Measurements from ENCODE around the gene SNX5. TPM values are rescaled to one million over a fixed set of nuclear protein-coding genes. Genes with fewer than 3 reads are reported as not detected.

Gene SNX5
- total and polyA plus RNA-seq, 10 of the 15 experiments (the other 5 are each of a cell fraction or from before 2014, with no cell fraction given): 92.9 to 316 (median 245) TPM

DNA sequence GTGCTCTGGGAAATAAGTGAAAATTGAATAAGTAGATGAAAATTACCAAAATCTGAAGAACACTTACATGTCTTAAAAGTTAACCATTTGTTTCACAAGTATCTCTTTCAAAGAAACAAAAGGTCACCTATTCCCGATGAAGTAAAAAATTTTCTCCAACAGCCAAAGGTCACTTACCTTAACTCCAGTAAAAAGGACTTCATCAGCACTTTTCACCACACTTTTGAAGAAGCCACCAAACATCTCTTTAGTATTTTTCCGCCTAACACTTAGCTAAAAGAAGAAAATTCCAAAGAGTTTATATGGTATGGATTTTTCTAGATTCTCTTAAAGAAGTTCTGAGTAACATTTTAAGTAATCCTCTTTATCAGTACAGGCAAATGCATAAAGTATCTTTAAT, 17.3 kb downstream of the SNX5 start:
- no peak for TF ChIP-seq GABPA (IDR thresholded peaks at IDR 0.05; ENCODE audit: low read depth)
- TF ChIP-seq, protein P1, sequence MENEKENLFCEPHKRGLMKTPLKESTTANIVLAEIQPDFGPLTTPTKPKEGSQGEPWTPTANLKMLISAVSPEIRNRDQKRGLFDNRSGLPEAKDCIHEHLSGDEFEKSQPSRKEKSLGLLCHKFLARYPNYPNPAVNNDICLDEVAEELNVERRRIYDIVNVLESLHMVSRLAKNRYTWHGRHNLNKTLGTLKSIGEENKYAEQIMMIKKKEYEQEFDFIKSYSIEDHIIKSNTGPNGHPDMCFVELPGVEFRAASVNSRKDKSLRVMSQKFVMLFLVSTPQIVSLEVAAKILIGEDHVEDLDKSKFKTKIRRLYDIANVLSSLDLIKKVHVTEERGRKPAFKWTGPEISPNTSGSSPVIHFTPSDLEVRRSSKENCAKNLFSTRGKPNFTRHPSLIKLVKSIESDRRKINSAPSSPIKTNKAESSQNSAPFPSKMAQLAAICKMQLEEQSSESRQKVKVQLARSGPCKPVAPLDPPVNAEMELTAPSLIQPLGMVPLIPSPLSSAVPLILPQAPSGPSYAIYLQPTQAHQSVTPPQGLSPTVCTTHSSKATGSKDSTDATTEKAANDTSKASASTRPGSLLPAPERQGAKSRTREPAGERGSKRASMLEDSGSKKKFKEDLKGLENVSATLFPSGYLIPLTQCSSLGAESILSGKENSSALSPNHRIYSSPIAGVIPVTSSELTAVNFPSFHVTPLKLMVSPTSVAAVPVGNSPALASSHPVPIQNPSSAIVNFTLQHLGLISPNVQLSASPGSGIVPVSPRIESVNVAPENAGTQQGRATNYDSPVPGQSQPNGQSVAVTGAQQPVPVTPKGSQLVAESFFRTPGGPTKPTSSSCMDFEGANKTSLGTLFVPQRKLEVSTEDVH (IDR thresholded peaks at IDR 0.05; ENCODE audit: low read depth, partially characterized antibody): no peak
- no peak for TF ChIP-seq CBFB (IDR thresholded peaks at IDR 0.05; ENCODE audit: low read depth)
- no peak for TF ChIP-seq RB1 (IDR thresholded peaks at IDR 0.05; ENCODE audit: borderline replicate concordance)
- no peak for TF ChIP-seq IKZF2 (IDR thresholded peaks at IDR 0.05)
- no peak for TF ChIP-seq ATF7 (IDR thresholded peaks at IDR 0.05; ENCODE audit: low read depth)
- no peak for TF ChIP-seq SREBF1 (IDR thresholded peaks at IDR 0.05; ENCODE audit: low read length)
- TF ChIP-seq TCF3 (IDR thresholded peaks at IDR 0.05; ENCODE audit: borderline replicate concordance, insufficient read depth, low read depth, low read length): no peak
- no peak for TF ChIP-seq JUNB (IDR thresholded peaks at IDR 0.05)
- no peak for TF ChIP-seq RAD51 (IDR thresholded peaks at IDR 0.05)
- TF ChIP-seq, protein P2, sequence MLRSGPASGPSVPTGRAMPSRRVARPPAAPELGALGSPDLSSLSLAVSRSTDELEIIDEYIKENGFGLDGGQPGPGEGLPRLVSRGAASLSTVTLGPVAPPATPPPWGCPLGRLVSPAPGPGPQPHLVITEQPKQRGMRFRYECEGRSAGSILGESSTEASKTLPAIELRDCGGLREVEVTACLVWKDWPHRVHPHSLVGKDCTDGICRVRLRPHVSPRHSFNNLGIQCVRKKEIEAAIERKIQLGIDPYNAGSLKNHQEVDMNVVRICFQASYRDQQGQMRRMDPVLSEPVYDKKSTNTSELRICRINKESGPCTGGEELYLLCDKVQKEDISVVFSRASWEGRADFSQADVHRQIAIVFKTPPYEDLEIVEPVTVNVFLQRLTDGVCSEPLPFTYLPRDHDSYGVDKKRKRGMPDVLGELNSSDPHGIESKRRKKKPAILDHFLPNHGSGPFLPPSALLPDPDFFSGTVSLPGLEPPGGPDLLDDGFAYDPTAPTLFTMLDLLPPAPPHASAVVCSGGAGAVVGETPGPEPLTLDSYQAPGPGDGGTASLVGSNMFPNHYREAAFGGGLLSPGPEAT (IDR thresholded peaks at IDR 0.05; ENCODE audit: low read depth): no peak
- TF ChIP-seq SREBF2 (IDR thresholded peaks at IDR 0.05; ENCODE audit: low read length): no peak
- no peak for TF ChIP-seq SMC3 (IDR thresholded peaks at IDR 0.05; ENCODE audit: borderline replicate concordance, low read length)
- no peak for TF ChIP-seq STAT3 (IDR thresholded peaks at IDR 0.05; ENCODE audit: low read depth, low read length)
- TF ChIP-seq, protein P3, sequence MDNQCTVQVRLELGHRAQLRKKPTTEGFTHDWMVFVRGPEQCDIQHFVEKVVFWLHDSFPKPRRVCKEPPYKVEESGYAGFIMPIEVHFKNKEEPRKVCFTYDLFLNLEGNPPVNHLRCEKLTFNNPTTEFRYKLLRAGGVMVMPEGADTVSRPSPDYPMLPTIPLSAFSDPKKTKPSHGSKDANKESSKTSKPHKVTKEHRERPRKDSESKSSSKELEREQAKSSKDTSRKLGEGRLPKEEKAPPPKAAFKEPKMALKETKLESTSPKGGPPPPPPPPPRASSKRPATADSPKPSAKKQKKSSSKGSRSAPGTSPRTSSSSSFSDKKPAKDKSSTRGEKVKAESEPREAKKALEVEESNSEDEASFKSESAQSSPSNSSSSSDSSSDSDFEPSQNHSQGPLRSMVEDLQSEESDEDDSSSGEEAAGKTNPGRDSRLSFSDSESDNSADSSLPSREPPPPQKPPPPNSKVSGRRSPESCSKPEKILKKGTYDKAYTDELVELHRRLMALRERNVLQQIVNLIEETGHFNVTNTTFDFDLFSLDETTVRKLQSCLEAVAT (IDR thresholded peaks at IDR 0.05): no peak
- 63% methylated on average over 2 of the region's 2 CpGs for WGBS (ENCODE audit: insufficient coverage, insufficient replicate concordance, low lambda C conversion rate, missing lambda C conversion rate)
- no peak for DNase-seq (ENCODE audit: low read depth, low spot score)
- CTCF ChIA-PET: interaction anchor here (1.5 to 8.9 kb wide), 3 partner anchors 12 to 269 kb away, joined by 5 to 88 read pairs (median 43); partner anchors contain the start of genes MGME1, RRBP1 and SNX5
- H3K27me3 ChIP-seq (replicated peaks in 1 of 2; ENCODE audit: control insufficient read depth in 2 of 2, insufficient read depth in 2 of 2, low read length in 1 of 2): no peaks in the 10 kb centered on the region
- POLR2A ChIA-PET: no interaction called here
- intact Hi-C loops (cut with micrococcal nuclease; ENCODE audit: unreplicated experiment) (no loop called here), in situ Hi-C loops (cut with MboI) (no loop called here)
- peaks cover 44% of the 10 kb centered on the region for H3K79me2 ChIP-seq (ENCODE audit: control insufficient read depth, insufficient read depth, low read length)
- peaks cover 19 to 58% of the 10 kb centered on the region in 2 experiments for H3K36me3 ChIP-seq (ENCODE audit: control insufficient read depth in 2 of 2, insufficient read depth in 2 of 2, low read length in 1 of 2)
- H3K27ac ChIP-seq (ENCODE audit: control insufficient read depth, insufficient read depth): no peak overlapping the region
- no peak for FAIRE-seq
- no peak overlapping the region for H3K4me2 ChIP-seq (ENCODE audit: control insufficient read depth, insufficient read depth)
- no peaks in the 10 kb centered on the region for H3K9me3 ChIP-seq (replicated peaks; ENCODE audit: control insufficient read depth, insufficient read depth, low read length)
- BruUV-seq (replicated peaks): no TSS peak
- no peak for ATAC-seq
- H3K9ac ChIP-seq (ENCODE audit: control insufficient read depth, insufficient read depth, low read length): no peak overlapping the region
- H4K20me1 ChIP-seq (ENCODE audit: control insufficient read depth, insufficient read depth): 0 out of 2 replicates have a peak, but pooled peaks cover 3% of the 10 kb centered on the region
- SMC1A ChIA-PET (ENCODE audit: uncharacterized antibody, unreplicated experiment): interaction anchor here (0.6 kb wide), 1 partner anchor 36 kb away, joined by 3 read pairs; no protein-coding TSS in a partner anchor
- H3K4me1 ChIP-seq (ENCODE audit: control insufficient read depth, insufficient read depth, low read length): peaks cover 12% of the 10 kb centered on the region
- H2AFZ ChIP-seq (ENCODE audit: control insufficient read depth, low read depth, low read length): no peak overlapping the region
- H3K4me3 ChIP-seq: no peak overlapping the region
- RAD21 ChIA-PET (ENCODE audit: unreplicated experiment): no interaction called here
